Retina (tissue), 1 donor: ENCODE data around the gene EMD.

ENCODE experiments used
- DNase-seq: peaks from one replicate; pipeline ENCODE4 v3.0.0-alpha.2; 2016

Gene EMD

DNA sequence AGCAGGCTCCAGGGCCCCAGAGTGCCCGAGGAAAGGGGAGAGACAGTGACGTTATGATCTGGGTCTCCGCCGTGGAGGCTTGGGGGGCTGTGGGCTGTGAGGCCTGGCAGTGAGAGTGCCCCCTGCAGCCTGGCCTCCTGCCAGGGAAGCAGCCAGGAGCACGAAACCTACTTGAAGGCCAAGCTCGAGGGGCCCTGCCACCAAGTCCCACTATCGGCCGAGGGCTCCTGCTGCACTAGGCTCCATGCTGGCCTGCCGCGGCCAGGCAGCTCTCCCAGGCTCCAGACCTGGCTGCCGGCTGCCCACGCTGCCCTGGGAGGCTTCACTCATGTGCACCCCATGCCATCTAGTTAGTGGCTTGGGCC, 23.3 kb upstream of the EMD start:
- no peak for DNase-seq

DNA sequence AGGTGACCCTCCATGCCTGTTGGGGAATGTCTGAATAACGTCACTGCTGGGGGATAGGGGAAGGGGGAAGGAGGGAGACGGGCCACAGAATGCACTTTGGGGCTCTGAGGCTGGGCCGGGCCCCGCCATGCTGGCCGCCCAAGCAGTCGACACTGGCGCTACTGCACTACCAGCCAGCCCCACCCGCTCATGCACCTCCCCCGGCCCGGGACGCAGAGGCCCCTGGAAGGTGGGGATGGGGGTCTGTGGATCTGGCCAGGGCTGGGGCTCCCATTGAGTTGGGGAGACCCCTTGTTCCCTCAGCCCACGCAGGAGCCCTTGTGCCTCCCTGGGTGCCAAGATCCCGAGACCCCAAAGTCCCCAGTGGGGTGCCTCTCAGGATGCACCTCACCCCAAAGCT, 22.5 kb upstream of the EMD start:
- no peak for DNase-seq

DNA sequence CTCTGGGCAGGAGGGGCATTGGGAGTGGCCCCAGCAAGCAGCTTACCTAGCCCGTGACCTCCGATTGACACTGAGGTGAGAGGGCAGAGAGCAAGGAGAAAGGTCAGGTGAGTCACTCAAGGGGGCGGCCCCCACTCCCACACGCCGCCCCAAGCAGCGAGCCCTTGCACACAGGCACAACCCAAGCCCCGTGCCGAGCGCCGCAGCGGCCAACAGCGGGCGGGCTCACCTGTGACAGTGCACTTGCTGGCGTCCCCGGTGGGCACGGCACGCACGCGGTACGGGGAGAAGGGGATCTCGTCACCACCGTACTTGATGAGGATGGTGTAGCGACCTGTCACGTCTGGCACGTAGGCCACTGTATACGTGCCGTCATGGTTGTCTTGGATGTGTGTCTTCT, 21.9 kb upstream of the EMD start:
- DNase-seq = no peak

DNA sequence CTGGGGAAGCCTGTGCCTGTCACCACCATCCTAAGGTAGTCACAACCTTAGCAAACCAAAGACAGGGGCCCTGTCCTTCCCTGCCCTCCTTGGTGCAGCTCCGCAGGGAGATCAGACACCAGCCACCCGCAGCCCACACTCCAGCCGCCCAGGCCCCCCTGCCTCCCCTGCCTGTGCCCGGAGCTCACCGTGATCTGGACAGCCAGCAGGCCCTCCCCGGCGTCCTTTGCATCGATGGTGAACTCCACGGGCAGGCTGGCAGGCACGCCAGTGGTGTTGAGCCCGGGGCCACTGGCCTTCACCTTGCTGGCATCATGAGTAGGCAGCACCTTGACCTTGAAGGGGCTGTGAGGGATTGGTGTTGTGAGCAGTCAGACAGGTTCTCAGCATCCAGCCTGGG, 21.1 kb upstream of the EMD start:
- DNase-seq = no peak

DNA sequence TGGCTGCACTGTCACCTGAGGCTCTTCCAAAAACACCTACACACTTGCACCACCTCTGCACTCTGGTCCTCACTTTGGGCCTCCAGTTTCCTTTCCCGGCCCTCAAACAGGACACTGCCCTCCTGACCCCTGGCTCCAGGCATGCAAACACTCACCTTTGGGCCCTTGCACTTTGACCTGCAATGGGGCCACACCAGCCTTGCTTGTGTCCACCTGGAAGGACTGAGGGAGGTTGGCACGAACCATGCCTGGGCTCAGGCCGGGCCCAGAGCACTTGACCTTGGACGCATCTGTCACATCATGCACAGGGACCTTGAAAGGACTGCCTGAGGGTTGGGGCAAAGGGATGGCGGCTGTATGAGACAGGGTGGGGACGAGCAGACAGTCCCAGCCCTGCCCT, 20.3 kb upstream of the EMD start:
- no peak for DNase-seq

DNA sequence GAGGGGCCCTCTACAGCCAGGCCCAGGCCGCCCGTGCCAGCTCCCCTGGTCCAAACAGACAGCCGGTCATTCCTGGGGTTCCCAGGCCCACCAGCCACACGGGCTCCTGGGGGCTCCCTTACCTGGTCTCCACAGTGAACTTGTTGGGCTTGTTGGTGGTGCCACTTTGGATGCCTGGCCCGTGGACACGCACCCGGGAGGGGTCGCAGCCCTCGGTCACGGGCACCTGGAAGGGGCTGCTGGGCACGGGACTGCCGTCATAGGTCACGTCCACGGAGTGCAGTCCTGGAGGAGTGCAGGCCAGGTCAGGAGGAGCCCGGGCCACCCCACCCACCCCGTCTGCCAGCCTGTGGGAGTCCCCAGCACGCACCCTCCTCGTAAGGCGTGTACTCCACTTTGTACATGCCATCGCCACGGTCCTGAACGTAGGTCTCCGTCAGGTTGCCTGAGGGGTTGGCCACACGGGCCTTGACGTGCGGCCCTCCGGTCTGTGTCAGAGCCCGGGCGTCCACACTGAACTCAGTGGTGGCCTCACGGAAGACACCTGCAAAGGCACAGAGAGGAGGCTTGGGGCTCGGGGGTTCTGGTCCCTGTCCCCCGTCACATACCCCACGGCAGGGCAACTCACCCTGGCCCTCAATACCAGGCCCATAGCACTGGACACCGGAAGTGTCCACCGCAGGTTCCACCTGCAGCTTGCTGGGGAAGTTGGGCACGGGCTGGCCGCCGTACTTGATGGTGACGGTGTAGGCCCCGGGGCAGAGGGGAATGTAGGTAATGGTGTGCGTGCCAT, 19.5 kb upstream of the EMD start:
- DNase-seq = no peak

DNA sequence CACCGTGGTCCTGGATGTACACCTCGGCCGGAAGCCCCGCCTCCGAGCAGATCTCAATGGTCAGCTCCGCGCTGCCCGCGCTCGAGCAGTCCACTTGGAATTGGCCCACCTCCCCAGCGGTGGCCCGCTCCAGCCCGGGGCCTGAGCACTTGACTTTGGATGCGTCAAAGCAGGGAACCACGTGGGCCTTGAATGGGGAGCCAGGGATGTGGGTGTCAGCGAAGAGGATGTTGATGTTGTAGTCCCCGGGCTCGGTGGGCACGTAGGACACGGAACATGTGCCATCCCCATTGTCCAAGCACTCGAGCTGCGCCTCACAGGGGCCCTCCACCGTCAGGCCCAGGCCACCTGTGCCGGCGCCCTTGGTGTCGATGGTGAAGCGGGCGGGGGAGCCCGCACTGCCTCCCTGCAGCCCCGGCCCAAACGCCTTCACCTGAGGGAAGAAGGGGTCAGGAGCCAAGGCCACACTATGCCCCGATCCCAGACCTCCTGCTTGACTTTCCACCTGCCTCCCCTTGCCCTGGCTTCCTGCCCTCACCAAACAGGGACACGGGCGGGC, 18.9 kb upstream of the EMD start:
- no peak for DNase-seq

DNA sequence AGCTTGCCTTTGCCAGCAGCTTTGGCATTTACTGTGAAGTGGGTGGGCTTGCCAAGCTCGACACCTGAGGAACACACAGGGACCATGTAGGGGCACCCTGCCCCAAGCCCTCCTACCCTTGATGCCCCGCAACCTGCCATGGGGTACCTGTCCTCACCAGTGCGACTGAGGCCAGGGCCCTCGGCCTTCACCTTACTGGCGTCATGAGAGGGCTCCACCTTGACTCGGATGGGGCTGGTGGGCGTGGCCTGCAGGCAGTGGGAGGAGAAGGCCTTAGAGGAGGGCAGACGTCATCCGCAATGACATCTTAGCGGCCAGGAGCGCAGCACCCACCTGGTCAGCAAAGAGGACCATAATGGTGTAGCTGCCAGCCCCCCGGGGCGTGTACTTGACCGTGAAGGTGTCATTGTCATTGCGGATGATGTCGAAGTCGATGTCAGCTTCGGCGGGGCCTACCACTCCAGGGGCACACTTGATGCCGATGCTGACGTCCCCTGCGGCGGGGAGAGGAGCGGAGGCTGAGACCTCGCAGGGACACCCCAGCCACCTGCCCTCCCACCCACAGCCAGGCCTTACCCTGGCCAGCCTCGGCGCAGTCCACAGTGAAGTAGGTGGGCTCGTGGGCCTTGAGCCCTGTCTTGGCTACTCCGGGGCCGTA, 16.9 kb upstream of the EMD start:
- no peak for DNase-seq

DNA sequence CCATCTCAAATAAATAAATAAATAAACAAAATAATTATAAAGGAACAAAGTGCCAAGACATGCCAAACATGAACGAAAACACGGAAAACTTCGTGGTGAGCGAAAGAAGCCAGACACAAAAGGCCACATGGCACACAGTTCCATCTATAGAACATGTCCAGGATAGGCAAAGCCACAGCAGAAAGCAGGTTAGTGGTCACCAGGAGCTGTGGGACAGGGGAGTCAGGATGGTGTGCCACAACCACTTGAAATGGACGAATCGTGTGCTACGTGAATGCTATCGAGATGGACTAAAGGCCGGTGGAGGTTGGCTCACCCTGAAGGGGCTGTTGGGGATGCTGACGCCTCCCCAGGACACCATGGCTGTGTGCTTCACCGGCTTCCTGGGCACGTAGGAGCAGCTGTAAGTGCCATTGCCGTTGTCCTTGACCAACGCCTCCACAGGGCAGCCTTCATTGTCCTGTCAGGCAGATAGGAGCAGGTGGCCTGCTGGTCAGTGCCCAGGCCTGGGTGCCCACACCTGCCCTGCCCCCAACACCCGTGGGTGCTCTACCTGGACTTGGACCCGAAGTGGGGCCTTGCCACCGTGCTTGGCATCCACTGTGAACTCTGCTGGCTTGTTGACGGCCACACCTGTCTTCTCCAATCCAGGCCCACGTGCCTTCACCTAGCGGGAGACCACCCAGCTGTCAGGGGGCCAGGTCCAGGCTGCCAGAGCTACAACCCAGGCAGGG, 15.2 kb upstream of the EMD start:
- DNase-seq = no peak

DNA sequence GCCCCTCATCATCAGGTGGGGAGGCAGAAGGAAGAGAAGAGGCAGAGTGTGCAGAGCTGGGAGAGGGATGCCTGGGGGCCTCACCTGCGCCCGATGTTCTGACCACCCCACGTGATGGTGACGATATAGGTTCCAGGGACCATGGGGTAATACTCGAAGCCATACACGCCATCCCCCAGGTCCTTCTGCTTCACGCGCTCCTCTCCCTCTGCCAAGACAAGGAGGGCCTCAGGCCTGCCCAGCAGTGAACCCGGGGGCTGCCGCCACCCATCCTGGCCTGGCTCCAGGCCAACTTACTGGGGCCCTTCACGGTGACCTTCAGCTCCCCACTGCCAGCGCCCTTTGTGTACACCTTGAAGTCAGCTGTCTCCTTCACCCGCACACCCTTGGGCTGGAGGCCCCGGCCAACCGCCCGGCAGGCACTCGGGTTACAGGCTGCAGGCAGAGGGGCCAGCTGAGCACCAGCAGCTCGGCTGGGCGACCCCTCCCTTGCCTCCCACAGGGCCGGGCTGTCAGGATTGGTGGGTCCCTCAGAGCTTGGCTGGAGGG, 14.0 kb upstream of the EMD start:
- DNase-seq = no peak

DNA sequence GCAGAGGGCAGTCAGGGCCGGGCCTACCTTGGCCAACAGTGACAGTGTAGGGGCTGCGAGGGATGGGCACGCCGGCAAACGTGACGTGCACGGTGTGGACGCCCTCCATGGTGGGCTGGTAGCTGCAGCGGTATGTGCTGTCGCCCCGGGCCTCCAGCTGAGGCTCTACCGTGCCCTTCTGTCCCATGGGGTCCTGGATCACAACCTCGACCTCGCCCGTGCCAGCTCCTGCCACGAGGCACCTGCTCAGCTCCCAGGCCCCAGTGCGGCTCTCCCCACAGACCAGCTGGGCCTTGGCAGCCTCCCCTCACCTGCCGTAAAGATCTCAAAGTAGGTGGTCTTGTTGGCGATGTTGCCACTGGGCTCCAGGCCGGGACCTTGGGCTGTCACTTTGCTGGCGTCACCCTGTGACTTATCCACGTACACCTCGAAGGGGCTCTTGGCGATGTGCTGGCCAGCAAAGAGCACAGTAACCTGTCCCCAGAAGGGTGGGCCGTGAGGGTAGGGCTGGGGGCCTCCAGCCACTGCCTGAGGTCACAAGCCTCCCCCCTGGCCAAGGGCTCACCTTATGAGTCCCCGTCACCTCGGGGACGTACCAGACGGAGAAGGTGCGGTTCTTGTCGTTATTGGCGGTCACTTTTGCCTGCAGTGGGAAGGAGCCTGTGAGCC, 13.0 kb upstream of the EMD start:
- DNase-seq = no peak

DNA sequence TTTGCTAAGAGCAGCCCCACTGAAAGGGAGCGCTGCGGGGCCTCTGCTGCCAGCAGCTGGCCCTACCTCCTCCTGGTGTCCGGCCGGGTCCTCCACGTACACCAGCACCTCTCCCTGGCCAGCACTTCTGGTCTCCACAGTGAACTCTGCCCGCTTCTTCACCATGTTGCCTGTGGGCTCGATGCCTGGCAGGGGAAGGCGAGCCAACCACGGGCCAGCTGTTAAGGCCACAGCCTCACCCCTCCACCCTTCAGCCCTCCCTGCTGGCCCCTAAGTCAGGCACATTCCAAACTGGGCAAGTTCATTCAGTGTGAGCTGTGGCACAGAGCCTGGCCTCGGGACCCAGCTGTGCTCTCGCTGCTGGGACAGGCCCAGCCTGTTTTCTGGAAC, 12.4 kb upstream of the EMD start:
- DNase-seq = no peak

DNA sequence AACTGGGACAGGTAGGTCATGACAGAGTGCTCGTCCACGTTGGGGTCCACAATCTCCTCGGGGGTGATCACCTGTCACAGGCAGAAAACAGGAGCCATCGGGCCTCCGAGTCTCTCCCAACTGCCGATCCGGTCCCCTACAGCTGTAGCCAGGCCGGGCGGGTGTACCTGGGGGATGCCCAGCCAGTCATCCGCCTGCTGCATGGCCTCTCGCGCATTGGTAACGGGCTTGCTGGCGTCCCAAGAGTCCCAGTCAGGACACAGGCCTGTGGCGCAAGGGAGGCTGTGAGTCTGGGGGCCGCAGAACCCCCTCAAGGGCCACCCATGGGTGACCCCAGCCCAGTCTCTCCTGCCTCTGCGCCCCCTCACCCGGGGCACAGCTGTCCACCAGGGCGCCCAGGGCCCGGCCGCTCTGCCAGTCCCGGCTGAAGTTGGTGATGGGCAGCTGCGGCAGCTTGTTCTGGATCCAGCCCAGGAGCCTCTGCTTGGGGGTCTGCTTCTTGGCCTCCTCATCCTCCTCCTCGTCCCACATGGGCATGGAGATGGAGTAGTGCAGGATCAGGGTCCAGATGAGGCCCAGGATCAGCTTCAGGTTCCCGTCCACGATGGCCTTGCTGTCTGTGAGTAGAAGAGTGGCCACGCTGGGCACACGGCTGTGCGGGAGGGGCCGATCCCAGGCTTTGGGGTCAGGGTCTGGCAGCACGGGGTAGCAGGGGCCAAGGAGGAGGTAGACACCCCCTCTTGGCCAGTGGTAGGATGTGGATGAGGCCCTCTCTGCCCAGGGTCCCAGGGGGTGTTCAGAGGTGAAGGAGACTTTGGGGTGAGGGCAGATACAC, 11.4 kb upstream of the EMD start:
- DNase-seq = no peak

DNA sequence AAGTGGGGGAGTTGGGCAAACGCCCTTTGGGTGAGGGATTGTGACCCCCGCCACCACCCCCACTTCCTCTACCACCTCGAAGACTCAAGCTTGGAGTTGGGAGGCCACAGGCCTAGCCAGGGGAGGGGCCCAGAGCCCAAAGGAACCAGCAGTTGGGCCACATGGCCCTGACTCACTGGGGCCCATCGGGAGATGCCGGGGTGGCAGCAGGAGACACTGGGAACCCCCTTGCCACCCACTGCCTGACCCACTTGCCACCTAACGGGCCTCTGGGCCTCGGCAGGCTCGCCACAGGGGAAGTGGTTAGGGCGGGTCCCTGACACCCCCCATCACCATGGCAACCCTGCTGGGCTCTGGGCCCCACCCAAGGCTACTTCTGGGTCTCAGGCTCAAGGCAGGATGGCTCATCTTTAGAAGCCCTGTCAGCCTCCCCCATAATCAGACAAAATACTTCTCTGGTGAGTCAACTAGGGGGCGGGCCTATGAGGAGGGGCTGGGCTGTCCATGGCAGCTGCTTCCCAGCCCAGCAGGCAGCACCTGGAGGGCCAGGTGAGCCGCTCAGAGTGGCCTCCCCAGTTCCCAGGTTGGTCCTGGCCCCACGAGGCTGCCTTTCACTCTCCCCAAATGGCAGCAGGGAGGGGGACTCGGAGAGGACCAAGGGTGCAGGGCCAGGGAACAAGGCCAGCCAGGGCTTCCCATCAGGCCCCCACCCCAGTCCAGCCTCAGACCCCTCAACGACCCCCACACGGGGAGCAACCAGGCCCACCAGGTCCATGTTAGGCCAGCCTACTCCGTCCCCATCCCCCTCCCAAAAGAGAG, 10.3 kb upstream of the EMD start:
- DNase-seq = no peak

DNA sequence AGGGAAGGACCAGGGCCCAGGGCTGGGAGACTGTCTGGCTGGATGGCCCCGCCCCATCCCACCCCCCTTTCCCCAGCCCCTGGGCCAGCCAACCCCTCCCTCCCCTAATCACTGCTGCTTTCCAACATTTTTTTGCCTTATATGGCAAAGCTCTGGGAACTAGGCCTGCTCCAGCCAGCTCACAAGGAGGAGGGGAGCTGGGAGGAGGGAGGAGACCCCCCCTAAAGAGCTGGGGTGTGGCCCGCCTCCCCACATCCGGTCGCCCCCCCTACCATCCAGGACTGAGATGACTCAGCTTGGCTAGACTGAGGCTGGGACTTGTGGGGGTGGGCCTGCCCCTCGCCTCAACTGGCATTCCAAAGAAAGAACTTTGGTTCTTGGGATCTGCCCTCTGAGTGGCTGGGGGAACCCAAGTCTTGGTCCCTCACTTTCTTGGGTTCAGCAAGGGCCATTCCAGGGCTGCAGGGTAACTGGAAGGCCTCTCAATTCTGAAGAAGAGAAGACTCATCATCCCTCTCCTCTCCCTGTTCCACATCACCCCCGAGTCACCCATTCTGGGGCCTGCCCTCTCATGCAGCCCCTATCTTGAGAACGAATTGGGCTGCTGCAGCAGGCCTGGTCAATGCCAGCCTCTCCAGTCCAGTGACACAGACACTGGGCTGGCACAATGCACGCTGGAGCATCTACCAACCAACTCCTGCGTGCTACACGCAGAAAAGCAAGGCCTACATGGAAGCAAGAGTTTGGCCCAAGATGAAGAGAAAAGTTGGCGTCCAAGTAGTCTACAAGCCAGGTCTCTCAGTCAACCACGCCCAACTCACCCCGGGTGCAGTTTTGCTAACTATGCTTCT, 9.4 kb upstream of the EMD start:
- DNase-seq = peak; percentile 43

DNA sequence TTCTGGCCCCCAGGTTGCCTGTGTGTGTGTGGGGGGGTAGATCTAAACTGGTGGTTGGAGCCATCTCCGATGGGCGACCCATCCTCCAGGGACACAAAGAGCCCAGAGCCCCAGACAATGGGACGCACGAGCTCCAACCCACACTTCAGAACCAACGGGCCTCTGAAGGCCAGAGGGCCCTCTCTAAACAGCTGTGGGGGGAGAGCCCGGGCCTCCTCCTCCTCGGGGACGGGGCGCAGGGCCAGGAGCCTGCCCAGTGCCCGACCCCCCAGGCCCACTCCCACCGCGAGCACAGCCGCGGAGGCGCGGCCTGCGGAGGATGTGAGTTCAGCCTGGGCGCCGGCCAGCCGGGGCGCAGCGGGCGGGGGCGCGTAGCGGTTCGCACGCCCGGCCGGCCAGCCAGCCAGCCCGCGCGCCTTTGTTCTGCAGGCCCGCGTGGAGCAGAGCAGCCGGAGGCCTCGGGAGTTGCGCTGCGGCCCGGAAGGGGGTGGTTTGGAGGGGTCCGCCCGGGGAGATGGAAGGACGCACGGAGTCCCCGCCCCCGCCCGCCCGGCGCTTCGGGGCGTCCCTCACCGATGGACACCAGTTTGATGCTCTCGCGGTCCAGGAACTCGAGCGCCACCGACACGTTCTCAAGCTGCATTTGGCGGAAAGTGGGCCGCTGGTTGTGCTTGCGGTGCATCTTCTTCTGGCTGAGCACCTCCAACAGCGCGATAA, 8.6 kb upstream of the EMD start:
- peak; percentile 55 for DNase-seq

DNA sequence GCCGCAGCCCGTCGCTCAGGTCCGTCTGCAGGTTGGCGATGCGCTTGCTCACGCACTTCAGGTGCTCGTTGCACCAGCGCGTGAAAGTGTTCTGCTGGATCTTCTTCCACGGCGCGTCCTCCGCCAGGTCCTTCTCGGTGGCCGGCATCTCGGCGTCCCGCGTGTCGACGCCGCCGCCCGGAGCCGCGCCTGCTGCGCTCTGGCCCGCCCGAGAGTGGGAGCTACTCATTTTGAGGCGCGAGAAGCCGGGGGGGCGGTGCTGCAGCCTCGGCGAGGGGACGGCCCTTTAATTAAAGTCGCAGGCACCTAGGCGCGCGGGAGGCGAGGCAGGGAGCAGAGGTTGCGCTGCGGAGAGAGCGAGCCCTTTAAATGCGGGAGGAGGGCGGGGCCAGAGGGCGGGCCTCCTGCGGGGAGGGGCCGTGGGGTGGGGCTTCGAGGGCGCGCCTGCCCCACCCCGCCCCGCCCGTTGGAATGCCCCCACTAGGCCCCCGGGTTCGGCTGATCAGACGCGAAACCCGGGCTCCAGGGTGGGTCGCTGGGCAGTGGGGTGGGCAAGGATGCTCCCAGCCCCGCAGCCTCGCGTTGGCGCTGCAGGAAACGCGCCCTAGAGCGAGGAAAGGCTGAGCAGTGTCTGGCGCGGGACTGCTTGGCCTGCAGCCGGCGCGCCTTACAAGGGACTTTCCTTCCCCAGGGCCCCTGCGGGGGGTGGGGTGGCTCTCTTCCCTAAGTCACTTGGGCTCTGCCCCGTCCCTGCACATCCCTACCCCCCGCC, 7.9 kb upstream of the EMD start:
- peak; percentile 86 for DNase-seq

DNA sequence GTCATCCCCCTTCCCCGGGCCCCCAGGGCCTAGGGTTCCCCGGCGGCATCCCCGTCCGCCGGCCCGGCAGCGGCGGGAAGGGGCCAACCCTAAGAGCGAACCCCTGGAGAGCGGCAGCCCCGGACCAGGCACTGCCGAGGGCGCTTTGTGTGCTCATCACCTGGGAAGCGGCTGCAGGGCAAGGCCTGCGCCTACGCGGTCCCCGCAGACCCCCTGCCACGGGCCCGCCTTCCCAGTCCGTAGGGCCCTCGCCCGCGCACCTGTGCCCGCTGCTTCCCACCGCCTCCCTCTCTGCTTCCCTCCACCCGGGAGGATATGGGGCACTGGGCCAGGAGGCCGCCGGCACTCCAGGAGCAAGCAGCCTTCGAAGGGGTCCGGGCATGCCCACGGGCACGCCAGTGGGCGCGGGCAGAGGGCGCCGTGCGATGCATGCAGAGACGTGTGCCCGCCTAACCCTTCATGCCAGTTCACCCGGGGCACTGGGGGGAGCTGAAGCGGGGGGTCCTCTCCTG, 7.2 kb upstream of the EMD start:
- no peak for DNase-seq
